ENCODE measurements around the gene ADGRL3.
A peak's percentile ranks its signal among the peaks of the same experiment; 100 is the strongest.
"Not testable (repeated sequence)": the region's sequence is repeated elsewhere in the genome, so short reads cannot be mapped to it uniquely, and the experiment has no call there.

The ADGRL3 gene

GRCh38 chr4:61630548-61630947, 430.4 kb downstream of the ADGRL3 start:
- no peak overlapping the region for H3K4me3 ChIP-seq (ENCODE audit: low read depth, low read length)
- in situ Hi-C loops (cut with HindIII; ENCODE audit: low sequenced_read_pairs) = no loop called here
- DNase-seq (ENCODE audit: low read depth, low spot score) = no peak
- no peak for TF ChIP-seq CTCF (IDR thresholded peaks at IDR 0.05; ENCODE audit: low read depth, low read length)

- TF ChIP-seq CTCF (IDR thresholded peaks at IDR 0.05; ENCODE audit: low read depth, low read length) = no peak
- in situ Hi-C loops (cut with HindIII; ENCODE audit: low sequenced_read_pairs) = no loop called here
- no peak overlapping the region for H3K4me3 ChIP-seq (ENCODE audit: low read depth, low read length)
- peak; percentile 68 for DNase-seq (ENCODE audit: low read depth, low spot score)
These were observed 438.5 kb downstream of the ADGRL3 start for GRCh38 chr4:61638591-61638990.

DNA sequence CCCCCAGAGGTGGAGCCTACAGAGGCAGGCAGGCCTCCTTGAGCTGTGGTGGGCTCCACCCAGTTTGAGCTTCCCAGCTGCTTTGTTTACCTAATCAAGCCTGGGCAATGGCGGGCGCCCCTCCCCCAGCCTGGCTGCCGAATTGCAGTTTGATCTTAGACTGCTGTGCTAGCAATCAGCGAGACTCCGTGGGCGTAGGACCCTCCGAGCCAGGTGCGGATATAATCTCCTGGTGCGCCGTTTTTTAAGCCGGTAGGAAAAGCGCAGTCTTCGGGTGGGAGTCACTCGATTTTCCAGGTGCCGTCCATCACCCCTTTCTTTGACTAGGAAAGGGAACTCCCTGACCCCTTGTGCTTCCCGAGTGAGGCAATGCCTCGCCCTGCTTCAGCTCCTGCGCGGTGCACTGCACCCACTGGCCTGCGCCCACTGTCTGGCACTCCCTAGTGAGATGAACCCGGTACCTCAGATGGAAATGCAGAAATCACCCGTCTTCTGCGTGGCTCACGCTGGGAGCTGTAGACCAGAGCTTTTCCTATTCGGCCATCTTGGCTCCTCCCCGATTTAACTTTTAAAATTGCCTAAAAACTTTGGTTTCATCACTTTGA, 446.7 kb downstream of the ADGRL3 start:
- in situ Hi-C loops (cut with HindIII; ENCODE audit: low sequenced_read_pairs); DNase-seq (ENCODE audit: low read depth, low spot score); H3K4me3 ChIP-seq (ENCODE audit: low read depth, low read length): not testable (repeated sequence)

GRCh38 chr4:61648264-61648663, 448.1 kb downstream of the ADGRL3 start:
- H3K4me3 ChIP-seq (ENCODE audit: low read depth, low read length) = no peak overlapping the region
- DNase-seq (ENCODE audit: low read depth, low spot score) = no peak
- TF ChIP-seq CTCF (IDR thresholded peaks at IDR 0.05; ENCODE audit: low read depth, low read length) = no peak
- in situ Hi-C loops (cut with HindIII; ENCODE audit: low sequenced_read_pairs) = no loop called here

GRCh38 chr4:61657016-61657415, 456.9 kb downstream of the ADGRL3 start:
- in situ Hi-C loops (cut with HindIII; ENCODE audit: low sequenced_read_pairs) = no loop called here
- no peak overlapping the region for H3K4me3 ChIP-seq (ENCODE audit: low read depth, low read length)
- no peak for TF ChIP-seq CTCF (IDR thresholded peaks at IDR 0.05; ENCODE audit: low read depth, low read length)

GRCh38 chr4:61661960-61662359, 461.8 kb downstream of the ADGRL3 start:
- no peak overlapping the region for H3K4me3 ChIP-seq (ENCODE audit: low read depth, low read length)
- no peak for TF ChIP-seq CTCF (IDR thresholded peaks at IDR 0.05; ENCODE audit: low read depth, low read length)
- DNase-seq (ENCODE audit: low read depth, low spot score) = no peak
- in situ Hi-C loops (cut with HindIII; ENCODE audit: low sequenced_read_pairs) = no loop called here

More at GRCh38 chr4:61657016-61657415, 456.9 kb downstream of the ADGRL3 start:
- DNase-seq (ENCODE audit: low read depth, low spot score) = no peak

DNA sequence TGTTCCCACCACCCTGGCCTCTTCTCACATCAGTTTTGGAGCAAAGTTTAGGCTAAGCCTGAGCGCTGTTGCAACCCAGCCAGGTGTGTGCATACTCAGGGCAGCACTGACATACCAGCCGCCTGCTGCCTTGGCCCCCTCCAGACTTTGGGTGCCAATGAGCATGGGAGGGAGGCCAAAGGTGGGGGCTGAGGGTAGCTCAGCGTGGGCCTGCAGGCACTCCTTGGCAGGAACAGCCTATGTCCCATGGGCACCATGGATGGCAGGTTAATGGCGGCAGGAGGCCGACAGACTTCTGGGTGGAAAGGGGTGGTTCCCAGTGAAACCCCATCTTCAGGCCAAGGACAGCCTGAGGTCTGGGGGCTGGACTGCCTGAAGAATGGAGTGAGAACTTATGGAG, 462.2 kb downstream of the ADGRL3 start:
- no peak overlapping the region for H3K4me3 ChIP-seq (ENCODE audit: low read depth, low read length)
- TF ChIP-seq CTCF (IDR thresholded peaks at IDR 0.05; ENCODE audit: low read depth, low read length) = no peak
- in situ Hi-C loops (cut with HindIII; ENCODE audit: low sequenced_read_pairs) = no loop called here
- DNase-seq (ENCODE audit: low read depth, low spot score) = no peak
